T1000 (cell line): Measurements from ENCODE around the gene QSER1.
A peak's percentile ranks its signal among the peaks of the same experiment; 100 is the strongest.
"Not testable (repeated sequence)": the region's sequence is repeated elsewhere in the genome, so short reads cannot be mapped to it uniquely, and the experiment has no call there.

Experiments
- DNase-seq: peaks from one replicate; lab custom pipeline; 2025; ENCODE audit warnings: mixed read lengths; lab: John Stamatoyannopoulos, UW

QSER1 gene

DNA sequence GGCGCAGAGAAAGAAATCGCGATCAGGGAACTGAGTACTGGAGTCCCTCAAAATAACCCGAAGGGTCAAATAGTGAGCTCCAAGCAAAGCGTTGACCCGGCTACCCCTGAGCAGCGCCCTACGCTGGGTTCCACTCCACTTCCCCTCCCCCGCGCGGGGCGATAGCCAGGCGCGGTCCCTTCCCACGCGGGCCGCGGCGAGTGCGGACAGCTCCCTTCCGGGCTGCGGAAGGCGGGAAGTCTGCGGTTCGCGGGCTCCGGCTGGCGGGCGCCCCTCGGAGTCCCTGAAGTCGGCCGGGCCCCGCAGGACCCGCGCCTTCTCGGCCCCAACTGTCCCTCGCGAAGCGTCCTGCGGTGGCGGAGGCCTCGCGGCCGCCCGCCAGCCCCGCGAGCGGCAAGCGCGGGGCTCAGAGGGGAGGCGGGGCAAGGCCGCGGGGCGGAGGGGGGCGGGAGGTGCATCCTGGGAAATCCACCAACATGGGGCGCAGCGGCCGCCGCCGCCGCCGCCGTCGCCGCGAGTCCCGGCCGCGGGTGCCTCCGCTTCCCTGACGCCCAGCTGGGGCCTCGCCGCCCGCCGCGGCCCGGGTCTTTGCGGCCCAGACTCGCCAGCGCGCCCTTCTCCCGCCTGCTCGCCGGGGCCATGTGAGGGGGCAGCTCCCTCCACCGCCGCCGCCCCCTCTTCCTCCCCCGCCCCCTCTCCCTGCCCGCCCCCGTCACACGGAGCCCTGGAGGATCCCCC, at the start of gene QSER1:
Gene QSER1 (plus strand): TSS at position 457 of the 738 bp plus-strand sequence. CDS start 315 bp downstream, outside the sequence.
- DNase-seq, result peak; percentile 48

DNA sequence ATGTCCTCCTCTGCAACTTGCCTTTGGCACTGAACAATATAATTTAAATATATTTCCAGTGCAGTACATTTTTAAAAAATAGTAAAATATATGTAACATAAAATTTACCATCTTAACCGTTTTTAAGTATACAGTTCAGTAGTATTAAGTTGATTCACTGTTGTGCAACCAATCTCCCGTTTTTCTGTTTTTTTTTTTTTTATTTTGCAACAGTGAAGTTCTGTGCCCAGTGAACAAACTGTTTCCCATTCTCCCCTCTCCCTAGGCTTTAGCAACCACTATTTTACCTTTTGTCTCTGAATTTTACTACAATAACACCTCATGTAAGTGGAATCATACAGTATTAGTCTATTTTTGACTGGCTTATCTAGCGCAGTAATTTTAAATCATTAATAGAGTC, 49.1 kb upstream of the QSER1 start:
- no peak for DNase-seq

DNA sequence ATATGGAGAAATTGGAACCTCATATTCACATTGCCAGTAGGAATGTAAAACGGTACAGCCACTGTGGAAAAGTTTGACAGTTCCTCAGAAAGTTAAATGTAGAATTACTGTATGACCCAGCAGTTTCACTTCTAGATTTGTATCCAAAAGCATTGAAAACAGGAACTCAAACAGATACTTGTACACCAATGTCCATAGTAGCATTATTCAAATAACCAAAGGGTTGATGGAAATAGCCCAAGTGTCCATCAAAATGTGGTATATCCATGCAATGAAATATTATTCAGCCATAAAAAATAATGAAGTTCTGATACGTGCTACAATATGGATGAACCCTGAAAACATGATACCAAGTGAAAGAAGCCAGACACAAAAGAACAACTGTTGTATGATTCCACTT, 45.1 kb upstream of the QSER1 start:
- DNase-seq, result no peak

DNA sequence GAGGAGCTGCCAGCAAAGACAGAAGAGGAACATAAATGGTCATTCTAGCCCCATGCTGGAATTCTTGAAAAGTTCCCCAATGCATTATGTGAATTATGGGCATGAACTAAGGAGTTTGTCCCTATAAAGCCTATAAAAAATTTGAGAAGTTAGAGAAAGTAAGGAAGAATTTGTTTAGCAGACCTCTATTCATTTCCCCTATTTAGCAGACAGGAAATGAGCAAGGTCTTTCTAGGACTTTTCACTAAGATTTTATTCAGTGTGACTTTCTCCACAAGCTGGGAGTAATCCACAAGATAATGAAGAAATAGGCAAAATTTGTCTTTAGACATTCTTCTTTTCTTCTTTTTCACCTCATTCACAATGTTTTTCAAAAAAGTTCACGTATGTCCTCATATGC, 42.9 kb upstream of the QSER1 start:
- DNase-seq, result no peak

DNA sequence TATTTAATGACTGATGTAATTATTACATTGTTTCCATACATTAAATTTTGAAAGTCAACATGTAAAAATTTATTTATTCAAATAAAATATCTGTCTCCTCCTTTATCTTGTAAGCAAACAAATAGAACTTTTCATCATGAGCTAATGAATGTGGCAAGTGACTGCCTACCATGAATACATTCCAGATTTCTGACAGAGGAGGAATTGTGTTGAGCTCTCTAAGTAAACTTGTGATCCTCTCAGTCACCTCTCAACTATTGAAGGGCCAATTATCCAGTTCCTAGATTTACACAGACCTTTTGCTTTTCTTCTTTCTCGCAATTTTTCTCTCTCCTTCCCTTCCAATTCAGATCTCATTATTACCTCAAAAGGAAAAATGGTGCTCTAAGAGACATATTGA, 41.4 kb upstream of the QSER1 start:
- no peak for DNase-seq

DNA sequence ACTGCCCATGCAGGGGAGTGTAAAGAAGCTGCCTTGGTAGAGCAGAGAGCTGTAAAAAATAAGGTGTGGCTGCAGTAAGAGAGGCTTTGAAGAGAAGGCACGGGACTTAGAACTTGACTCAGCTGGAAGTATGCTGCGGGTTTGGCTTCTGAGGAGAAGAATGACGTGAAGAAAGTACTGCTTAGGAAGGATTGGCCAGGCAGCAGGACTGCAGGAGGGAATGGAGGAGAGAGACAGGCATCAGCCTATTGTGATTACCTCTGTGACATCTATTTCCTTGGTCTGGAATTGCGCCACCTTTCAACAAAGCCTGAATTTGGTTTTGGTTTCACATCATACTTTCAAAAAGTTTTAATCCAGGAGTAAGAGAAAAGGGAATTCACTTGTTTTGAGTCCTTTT, 40.4 kb upstream of the QSER1 start:
- no peak for DNase-seq

DNA sequence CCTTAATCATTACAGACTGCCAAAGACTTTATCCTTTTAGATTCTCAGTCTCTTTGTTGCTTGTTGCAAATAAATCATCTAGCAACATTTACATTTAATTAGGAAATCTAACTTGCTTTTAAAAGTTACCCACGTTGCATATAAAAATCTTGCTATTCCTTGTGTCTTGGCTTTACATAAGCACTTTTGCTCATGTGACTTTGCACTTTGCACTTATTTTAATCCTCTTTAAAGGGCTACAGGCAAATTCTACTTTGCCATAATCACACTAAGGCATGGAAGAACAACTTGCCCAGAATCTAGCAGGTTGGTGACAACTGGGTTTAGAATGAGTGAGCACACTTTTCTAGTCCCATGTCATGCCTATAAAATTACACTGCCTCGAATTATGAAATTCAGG, 37.0 kb upstream of the QSER1 start:
- DNase-seq, result no peak

DNA sequence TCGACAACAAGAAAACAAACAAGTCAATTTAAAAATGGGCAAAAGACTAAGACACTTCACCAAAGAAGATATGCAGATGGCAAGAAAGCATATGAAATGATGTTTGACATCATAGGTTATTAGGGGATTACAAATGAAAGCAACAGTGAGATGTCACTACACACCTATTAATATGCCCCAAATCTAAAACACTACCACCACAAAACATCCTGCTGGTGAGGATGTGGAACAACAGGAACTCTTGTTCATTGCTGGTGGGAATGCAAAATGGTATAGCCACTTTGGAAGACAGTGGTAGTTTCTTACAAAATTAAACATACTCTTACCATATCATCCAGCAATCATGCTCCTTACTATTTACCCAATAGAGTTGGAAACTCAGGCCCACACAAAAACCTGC, 33.9 kb upstream of the QSER1 start:
- no peak for DNase-seq

DNA sequence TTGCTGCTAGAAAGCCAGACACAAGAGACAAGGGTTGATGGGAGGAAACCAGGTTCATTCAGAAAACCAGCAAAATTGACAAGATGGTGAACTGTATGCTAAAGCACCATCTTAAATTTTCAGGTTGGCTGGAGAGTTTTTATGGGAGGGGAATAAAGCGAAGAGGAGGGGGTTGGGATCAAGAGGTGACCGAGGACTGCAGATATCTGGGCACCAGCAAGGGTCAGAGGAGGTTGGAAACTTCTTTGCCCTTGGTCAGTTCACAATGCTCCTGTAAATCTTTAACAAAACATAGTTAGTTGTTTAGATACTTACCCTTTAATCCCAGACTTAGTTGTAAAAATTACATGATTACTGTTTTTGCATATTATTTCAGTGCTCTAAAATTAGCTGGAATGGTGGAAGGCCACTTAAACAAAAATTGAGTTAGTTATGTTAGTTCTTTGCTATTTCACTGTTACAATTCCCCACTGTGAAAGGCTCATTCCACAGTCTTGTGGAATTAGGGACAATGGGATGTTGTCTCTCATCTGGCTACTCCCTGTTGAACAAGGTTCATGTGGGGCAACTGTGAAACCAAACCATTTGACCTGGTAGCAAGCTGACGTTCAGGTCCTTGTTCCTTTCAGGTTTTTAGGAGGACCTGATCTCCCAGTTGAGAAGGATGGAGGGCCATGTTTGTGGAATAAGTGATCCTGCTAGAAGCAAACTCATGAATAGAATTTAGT, 30.6 kb upstream of the QSER1 start:
- no peak for DNase-seq

DNA sequence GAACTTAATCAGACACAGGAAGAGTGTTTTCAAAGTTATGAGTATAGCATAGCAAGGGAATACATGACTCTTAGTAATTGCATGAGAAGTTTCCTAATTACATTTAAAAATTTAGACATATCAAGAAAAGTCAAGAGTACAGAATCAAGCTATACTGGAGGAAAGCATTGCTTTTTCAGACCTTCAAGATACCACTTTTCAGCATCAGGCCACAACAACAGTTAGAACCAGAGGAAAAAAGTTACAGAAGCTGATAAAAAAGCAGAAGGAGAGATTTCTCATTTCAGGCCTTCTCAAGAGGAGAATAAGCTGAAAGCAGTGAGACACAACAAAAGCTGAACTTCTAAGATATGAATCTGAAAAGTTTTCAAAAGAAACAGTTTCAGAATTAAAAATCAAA, 28.1 kb upstream of the QSER1 start:
- no peak for DNase-seq

DNA sequence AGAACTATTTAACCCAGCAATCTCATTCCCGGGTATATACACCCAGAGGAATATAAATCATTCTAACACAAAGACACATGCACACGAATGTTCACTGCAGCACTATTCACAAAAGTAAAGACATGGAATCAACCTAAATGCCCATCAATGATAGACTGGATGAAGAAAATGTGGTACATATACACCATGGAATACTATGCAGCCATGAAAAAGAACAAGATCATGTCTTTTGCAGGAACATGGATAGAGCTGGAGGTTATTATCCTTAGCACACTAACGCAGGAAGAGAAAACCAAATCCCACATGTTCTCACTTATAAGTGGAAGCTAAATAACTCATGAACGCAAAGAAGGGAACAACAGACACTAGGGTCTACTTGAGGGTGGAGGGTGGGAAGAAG, 23.9 kb upstream of the QSER1 start:
- not testable (repeated sequence) for DNase-seq

DNA sequence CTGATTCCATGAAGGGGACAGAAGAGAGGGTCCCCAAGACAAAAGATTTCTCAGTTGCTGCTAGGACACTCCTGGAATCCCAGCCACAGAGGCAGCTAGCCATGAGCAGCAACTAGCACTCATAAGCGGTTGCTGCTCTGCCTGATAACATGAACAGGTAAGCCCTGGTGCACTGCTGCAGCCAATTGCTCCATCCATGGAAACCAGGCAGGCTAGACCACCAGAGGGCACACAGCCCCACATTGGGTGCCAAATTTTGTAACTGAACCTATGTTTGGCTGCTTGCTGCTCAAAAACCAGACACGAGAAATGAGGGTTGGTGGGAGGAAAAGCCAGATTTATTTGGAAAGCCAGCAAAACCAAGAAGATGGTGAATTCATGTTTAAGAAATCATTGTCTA, 21.9 kb upstream of the QSER1 start:
- DNase-seq, result no peak

DNA sequence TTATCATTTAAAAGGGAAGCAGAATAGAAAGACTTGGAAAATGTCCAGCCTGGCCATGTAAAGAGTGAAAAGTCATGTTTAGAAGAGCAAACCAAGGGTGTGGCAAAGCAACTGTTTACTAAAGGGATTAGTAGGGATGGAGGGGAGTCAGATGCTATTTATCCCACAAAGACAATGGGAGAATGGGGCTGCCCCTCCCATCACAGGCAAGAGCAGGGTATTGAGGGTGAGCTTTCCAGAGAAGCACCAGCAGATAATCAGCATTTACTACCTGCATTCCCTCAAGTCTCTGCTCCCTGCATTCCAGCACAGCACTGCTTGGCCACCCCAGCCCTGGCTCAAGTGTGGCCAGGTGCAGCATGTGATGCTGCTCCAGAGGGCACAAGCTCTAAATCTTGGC, 18.5 kb upstream of the QSER1 start:
- DNase-seq, result no peak

DNA sequence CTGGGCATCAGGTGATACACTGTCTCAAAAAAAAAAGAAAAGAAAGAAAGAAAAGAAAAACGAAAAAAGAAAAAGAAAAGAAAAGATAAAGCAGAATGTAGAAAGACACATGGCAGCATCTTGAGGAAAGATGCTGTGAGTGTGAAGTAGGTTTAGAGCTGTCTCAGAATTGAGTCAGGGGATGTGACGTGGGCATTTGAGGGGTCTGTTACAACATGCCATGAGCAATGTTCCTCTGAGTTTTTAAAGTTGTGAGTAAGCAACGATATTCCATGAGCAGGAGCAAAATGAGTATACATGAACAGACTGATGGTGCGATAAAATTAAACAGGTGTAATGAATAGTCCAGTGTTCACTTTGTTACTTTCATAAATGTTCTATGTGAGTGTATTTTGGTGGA, 11.3 kb upstream of the QSER1 start:
- DNase-seq, result no peak

DNA sequence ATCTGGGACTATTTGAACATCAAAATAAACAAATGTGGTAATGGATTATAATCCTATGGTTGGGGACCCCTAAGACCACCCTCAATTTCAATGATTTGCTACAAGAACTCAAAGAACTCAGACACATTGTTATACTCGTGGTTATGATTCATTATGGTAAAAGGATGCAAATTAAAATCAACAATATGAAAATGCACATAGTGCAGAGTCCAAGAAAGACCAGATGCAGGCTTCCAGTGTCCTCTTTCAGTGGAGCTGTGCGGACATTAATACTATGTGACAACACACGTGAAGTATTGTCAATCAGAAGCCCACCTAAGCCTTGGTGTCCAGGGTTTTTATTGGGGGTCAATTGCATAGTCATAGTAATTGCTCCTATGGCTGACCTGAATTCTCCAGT, 9.2 kb upstream of the QSER1 start:
- no peak for DNase-seq

DNA sequence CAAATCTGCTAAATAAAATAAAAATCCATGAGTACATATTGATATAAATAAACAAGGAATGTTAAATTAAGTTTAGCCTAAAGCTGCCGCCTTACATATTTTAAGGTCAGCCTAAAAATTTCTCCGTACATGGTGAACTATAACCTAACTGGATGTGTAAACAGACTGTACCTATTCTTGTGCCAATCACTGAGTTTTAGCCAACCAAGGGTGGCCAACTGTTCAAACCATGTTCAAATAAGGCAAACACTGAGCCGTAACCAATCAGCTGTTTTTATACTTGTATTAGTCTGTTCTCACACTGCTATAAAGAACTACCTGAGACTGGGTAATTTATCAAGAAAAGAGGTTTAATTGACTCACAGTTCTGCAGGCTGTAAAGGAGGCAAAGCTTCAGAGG, 8.6 kb upstream of the QSER1 start:
- no peak for DNase-seq

DNA sequence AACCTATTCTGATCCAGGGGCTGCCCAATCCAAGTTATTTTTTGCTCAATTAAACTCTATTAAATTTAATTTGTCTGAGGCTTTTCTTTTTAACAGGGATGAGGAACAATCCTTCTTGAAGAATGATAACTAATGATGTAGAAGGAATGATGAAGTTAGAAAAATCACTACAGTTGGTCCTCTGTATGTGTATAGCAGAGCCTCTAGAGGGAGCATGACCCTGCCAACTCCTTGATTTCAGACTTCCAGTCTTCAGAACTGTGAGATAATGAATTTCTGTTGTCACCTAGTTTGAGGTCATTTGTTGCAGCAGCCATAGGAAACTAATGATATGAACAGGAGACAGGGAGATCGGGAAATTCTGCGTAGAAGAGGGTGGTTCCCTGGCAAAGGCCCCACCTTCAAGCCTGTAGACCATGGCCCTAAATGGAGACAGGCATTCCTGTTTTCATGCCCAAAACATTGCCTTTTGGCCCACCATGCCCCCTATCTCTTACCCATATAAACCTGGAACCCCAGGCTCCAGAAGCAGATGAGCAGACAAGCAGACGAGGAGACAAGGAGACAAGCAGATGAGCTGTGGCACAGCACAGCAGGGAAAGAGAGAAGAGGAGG, 7.7 kb upstream of the QSER1 start:
- no peak for DNase-seq

DNA sequence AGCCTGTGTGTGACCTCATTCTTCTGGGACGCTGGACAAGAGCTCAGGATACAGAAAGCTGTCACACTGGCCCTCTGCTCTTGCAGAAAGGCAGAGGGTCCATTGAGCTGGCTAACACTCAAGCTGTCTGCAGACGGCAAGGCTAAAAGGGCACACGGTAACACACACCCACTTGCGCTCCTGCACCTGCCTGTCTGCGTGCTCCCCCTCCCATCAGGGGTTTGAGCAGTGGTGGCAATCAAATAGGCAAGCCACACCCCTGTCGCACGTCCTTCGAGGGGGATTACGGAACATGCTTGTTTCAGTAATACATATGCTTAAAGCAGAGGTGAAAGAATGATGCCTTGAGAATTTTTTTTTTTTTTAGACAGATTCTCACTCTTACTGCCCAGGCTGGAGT, 7.1 kb upstream of the QSER1 start:
- DNase-seq, result no peak

DNA sequence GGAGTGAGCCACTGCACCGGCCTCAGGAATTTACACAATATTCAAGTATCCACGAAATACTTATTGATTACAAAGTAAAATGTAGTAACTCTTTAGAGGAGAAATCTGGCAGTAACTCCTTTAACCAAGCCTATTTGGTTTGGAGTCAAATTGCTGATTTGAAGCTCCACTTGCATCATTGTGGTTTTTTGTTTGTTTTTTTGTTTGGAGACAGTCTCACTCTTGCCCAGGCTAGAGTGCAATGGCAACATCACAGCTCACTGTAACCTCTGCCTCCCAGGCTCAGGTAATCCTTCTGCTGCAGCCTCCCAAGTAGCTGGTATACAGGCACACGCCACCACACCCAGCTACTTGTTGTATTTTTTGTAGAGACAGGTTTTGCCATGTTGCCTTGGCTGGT, 6.4 kb upstream of the QSER1 start:
- no peak for DNase-seq

DNA sequence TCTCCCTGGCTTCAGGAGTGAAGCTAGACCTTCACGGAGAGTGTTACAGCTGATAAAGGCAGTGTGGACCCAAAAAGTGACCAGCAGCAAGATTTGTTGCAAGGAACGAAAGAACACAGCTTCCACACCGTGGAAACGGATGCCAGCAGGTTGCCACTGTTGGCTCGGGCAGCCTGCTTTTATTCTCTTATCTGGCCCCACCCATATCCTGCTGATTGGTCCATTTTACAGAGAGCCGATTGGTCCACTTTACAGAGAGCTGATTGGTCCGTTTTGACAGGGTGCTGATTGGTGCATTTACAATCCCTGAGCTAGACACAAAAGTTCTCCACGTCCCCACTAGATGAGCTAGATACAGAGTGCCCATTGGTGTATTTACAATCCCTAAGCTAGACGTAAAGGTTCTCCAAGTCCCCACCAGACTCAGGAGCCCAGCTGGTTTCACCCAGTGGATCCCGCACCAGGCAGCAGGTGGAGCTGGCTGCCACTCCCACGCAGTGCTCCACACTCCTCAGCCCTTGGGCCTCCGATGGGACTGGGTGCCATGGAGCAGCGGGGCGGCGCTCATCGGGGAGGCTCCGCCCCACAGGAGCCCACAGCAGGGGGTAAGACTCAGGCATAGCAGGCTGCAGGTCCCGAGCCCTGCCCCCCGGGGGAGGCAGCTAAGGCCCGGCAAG, 4.8 kb upstream of the QSER1 start:
- not testable (repeated sequence) for DNase-seq

DNA sequence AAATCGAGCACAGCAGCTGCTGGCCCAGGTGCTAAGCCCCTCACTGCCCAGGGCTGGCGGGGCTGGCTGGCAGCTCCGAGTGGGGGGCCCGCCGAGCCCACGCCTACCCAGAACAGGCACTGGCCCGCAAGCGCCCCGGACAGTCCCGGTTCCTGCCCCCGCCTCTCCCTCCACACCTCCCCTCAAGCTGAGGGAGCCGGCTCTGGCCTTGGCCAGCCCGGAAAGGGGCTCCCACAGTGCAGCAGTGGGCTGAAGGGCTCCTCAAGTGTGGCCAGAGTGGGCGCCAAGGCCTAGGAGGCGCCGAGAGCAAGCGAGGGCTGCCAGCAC, 4.3 kb upstream of the QSER1 start:
- not testable (repeated sequence) for DNase-seq

DNA sequence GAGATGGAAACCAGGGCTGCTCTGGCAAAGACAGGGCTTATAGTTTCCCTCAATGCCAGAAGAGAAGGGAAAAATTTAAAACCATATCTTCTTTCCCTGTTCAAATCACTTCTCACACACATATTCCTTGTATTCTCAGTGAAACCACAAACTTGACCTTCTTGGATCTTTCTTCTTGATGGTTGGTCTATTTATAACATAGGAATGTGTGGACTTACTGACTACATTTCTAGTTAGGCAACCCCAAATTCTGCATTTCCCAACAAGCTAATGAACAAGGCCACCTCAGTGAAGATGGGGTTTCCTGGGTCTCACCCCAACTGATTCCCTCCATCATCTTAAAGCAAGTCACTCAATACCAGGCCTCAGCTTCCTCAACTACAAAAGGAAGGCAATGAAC, 3.8 kb upstream of the QSER1 start:
- DNase-seq, result no peak
